H9 (cell line): ENCODE measurements around the gene NRG3. TPM values are rescaled to one million over a fixed set of nuclear protein-coding genes. Genes with fewer than 3 reads are reported as not detected.

Experiments used
- DNase-seq: peaks from one replicate; pipeline ENCODE4 v3.0.0-alpha.2; 2017
- H2AFZ ChIP-seq: one replicate; pipeline ENCODE4 v1.6.1; 2013; ENCODE audit warnings: mild to moderate bottlenecking, low read length, control low read depth, moderate library complexity
- H2AK5ac ChIP-seq: 2 replicates; pipeline ENCODE4 v1.6.1; 2013; ENCODE audit warnings: low read length, control low read depth, mixed read lengths; ENCODE audit not compliant: insufficient read length
- H2BK120ac ChIP-seq: one replicate; pipeline ENCODE4 v1.6.1; 2013; ENCODE audit warnings: low read depth, mild to moderate bottlenecking, low read length, control low read depth, inconsistent platforms; ENCODE audit not compliant: poor library complexity, severe bottlenecking
- H2BK12ac ChIP-seq: 2 replicates; pipeline ENCODE4 v1.6.1; 2013; ENCODE audit warnings: low read length, control low read depth, mixed read lengths, low read depth; ENCODE audit not compliant: insufficient read length
- H2BK15ac ChIP-seq: 2 replicates; pipeline ENCODE4 v1.6.1; 2013; ENCODE audit warnings: low read depth, low read length, control low read depth
- H2BK20ac ChIP-seq: one replicate; pipeline ENCODE4 v1.6.1; 2013; ENCODE audit warnings: low read depth, mild to moderate bottlenecking, low read length, control low read depth, inconsistent platforms; ENCODE audit not compliant: poor library complexity, severe bottlenecking
- H2BK5ac ChIP-seq: 2 replicates; pipeline ENCODE4 v1.6.1; 2013; ENCODE audit warnings: low read length, control low read depth, mixed read lengths; ENCODE audit not compliant: insufficient read length
- H3K14ac ChIP-seq: 2 replicates; pipeline ENCODE4 v1.6.1; 2013; ENCODE audit warnings: low read length, control low read depth; ENCODE audit not compliant: insufficient read depth
- H3K18ac ChIP-seq: 2 replicates; pipeline ENCODE4 v1.6.1; 2013; ENCODE audit warnings: low read depth, mild to moderate bottlenecking, mixed read lengths, low read length, control low read depth; ENCODE audit not compliant: insufficient read length
- H3K23ac ChIP-seq: 2 replicates; pipeline ENCODE4 v1.6.1; 2013; ENCODE audit warnings: low read length, control low read depth, mixed read lengths, low read depth; ENCODE audit not compliant: insufficient read length
- H3K23me2 ChIP-seq: 2 replicates; pipeline ENCODE4 v1.6.1; 2013; ENCODE audit warnings: low read depth, mild to moderate bottlenecking, mixed read lengths, low read length, control low read depth; ENCODE audit not compliant: insufficient read length, poor library complexity, severe bottlenecking
- H3K27ac ChIP-seq: 2 replicates; pipeline ENCODE4 v1.5.1; 2013; ENCODE audit warnings: low read length, control low read depth, mixed read lengths, low read depth; ENCODE audit not compliant: insufficient read length
- H3K27me3 ChIP-seq: 2 replicates; pipeline ENCODE4 v1.6.1; 2013; ENCODE audit warnings: low read length, control low read depth, inconsistent platforms; ENCODE audit not compliant: insufficient read depth
- H3K4ac ChIP-seq: 2 replicates; pipeline ENCODE4 v1.6.1; 2013; ENCODE audit warnings: low read depth, mild to moderate bottlenecking, control low read depth, inconsistent platforms, low read length, moderate library complexity
- H3K4me1 ChIP-seq: 2 replicates; pipeline ENCODE4 v1.6.1; 2013; ENCODE audit warnings: low read length, control low read depth, inconsistent platforms; ENCODE audit not compliant: insufficient read depth
- H3K4me2 ChIP-seq: 2 replicates; pipeline ENCODE4 v1.6.1; 2013; ENCODE audit warnings: low read length, control low read depth, mixed read lengths; ENCODE audit not compliant: insufficient read length, insufficient read depth
- H3K56ac ChIP-seq: 2 replicates; pipeline ENCODE4 v1.6.1; 2013; ENCODE audit warnings: low read depth, mild to moderate bottlenecking, mixed read lengths, low read length, control low read depth; ENCODE audit not compliant: insufficient read length
- H3K79me1 ChIP-seq: 2 replicates; pipeline ENCODE4 v1.6.1; 2013; ENCODE audit warnings: low read depth, mild to moderate bottlenecking, moderate library complexity, low read length, control low read depth, inconsistent platforms; ENCODE audit not compliant: insufficient read depth, poor library complexity, severe bottlenecking
- H3K79me2 ChIP-seq: 2 replicates; pipeline ENCODE4 v1.6.1; 2013; ENCODE audit warnings: low read length, control low read depth, inconsistent platforms; ENCODE audit not compliant: insufficient read depth
- H3K9ac ChIP-seq: 2 replicates; pipeline ENCODE4 v1.6.1; 2013; ENCODE audit warnings: low read length, control low read depth, mixed read lengths; ENCODE audit not compliant: insufficient read length; ENCODE audit errors: extremely low read depth
- H3K9me3 ChIP-seq: one replicate; pipeline ENCODE4 v1.6.1; 2013; ENCODE audit warnings: low read depth, low read length, inconsistent platforms; ENCODE audit not compliant: control insufficient read depth
- H3T11ph ChIP-seq: one replicate; pipeline ENCODE4 v1.6.1; 2013; ENCODE audit warnings: mild to moderate bottlenecking, low read length, control low read depth, inconsistent platforms
- H4K20me1 ChIP-seq: one replicate; pipeline ENCODE4 v1.6.1; 2013; ENCODE audit not compliant: control insufficient read depth, insufficient read length, insufficient read depth
- H4K5ac ChIP-seq: 2 replicates; pipeline ENCODE4 v1.6.1; 2013; ENCODE audit warnings: low read depth, mild to moderate bottlenecking, mixed read lengths, low read length, control low read depth; ENCODE audit not compliant: insufficient read length
- H4K8ac ChIP-seq: replicated peaks from 2 replicates; pipeline ENCODE4 v1.6.1; 2013; ENCODE audit warnings: low read length, control low read depth, mixed read lengths, low read depth; ENCODE audit not compliant: insufficient read length
- H4K91ac ChIP-seq: 2 replicates; pipeline ENCODE4 v1.6.1; 2013; ENCODE audit warnings: low read depth, mild to moderate bottlenecking, moderate library complexity, mixed read lengths, low read length, control low read depth; ENCODE audit not compliant: insufficient read length
- H3K27ac Mint-ChIP-seq, 3 experiments: 2 replicates in 2 of 3; 3 replicates in 1 of 3; pipeline ENCODE4 v1.8.0; 2020 to 2021; ENCODE audit warnings: mixed read lengths in 3 of 3, mild to moderate bottlenecking in 1 of 3, moderate library complexity in 1 of 3
- H3K27me3 Mint-ChIP-seq: 2 replicates; pipeline ENCODE4 v1.8.0; 2021; ENCODE audit warnings: low read depth, mild to moderate bottlenecking, moderate library complexity, mixed read lengths
- H3K36me3 Mint-ChIP-seq, 3 experiments: 2 replicates in 2 of 3; 3 replicates in 1 of 3; pipeline ENCODE4 v1.8.0; 2020 to 2021; ENCODE audit warnings: low read depth in 3 of 3, mixed read lengths in 3 of 3; ENCODE audit not compliant: insufficient read depth in 1 of 3
- H3K4me1 Mint-ChIP-seq, 2 experiments: 2 replicates each; pipeline ENCODE4 v1.8.0; 2020; ENCODE audit warnings: mixed read lengths in 2 of 2
- H3K4me3 Mint-ChIP-seq, 2 experiments: 2 replicates in 1 of 2; 3 replicates in 1 of 2; pipeline ENCODE4 v1.8.0; 2020 to 2021; ENCODE audit warnings: mild to moderate bottlenecking in 2 of 2, mixed read lengths in 2 of 2, moderate library complexity in 1 of 2
- H3K9me3 Mint-ChIP-seq, 2 experiments: 2 replicates in 1 of 2; 3 replicates in 1 of 2; pipeline ENCODE4 v1.8.0; 2020; ENCODE audit warnings: mild to moderate bottlenecking in 2 of 2, mixed read lengths in 2 of 2, moderate library complexity in 1 of 2
- WGBS: extraction: QIAGEN DNeasy Blood & Tissue Kit; methylation state at CpG from one replicate; pipeline ENCODE4 v1.1.7; 2013; ENCODE audit warnings: missing lambda C conversion rate, low lambda C conversion rate, mixed read lengths; ENCODE audit not compliant: insufficient read length; ENCODE audit errors: extremely low coverage; 5-methylcytosine and 5-hydroxymethylcytosine counted together
- total RNA-seq: library from RNA; stranded (reverse); gene quantifications from 2 replicates; pipeline ENCODE4 v1.2.1, GENCODE V29; 2021
- TF ChIP-seq, protein P1 (sequence below): fragments of 200-600 bp; sonication (generic); conservative IDR thresholded peaks from 3 replicates; pipeline ENCODE4 v1.8.0; 2021; ENCODE audit warnings: antibody characterized with exemption, mild to moderate bottlenecking

NRG3 gene
- total RNA-seq, 1 experiment from 2014 or later: 1.6 TPM

- Histone ChIP-seq H3K56ac (no peak overlapping the region), H3K14ac (no peak overlapping the region), H4K8ac (no peak overlapping the region), H2AK5ac (no peak overlapping the region), H3K9ac (no peak overlapping the region), H2BK5ac (no peak overlapping the region), H3K79me2 (no peaks in the 10 kb centered on the region), H4K91ac (no peak overlapping the region), H3K23me2 (no peaks in the 10 kb centered on the region), H2BK120ac (no peak overlapping the region), H3K4ac (no peak overlapping the region), H3K4me2 (no peak overlapping the region), H3K27ac (no peak overlapping the region), H2BK20ac (no peak overlapping the region), H3K27me3 (no peaks in the 10 kb centered on the region), H2BK12ac (no peak overlapping the region), H3K23ac (no peak overlapping the region), H3K4me1 (no peaks in the 10 kb centered on the region), H4K5ac (no peak overlapping the region), H3T11ph (no peak overlapping the region), H3K9me3 (no peaks in the 10 kb centered on the region), H3K18ac (no peak overlapping the region), H3K79me1 (no peaks in the 10 kb centered on the region), H2BK15ac (no peak overlapping the region), H2AFZ (no peak overlapping the region), H4K20me1 (no peaks in the 10 kb centered on the region)
- H3K4me3 Mint-ChIP-seq: no peak overlapping the region
- H3K36me3 Mint-ChIP-seq: no peaks in the 10 kb centered on the region
- no peaks in the 10 kb centered on the region for H3K27me3 Mint-ChIP-seq
- H3K4me1 Mint-ChIP-seq: no peaks in the 10 kb centered on the region; a peak in 1 of 4 replicates
- no peaks in the 10 kb centered on the region for H3K9me3 Mint-ChIP-seq
- WGBS: no CpG with 5 or more reads among the region's 3 CpGs
- H3K27ac Mint-ChIP-seq: no peak overlapping the region
- no peak for DNase-seq
- TF ChIP-seq, protein P1, sequence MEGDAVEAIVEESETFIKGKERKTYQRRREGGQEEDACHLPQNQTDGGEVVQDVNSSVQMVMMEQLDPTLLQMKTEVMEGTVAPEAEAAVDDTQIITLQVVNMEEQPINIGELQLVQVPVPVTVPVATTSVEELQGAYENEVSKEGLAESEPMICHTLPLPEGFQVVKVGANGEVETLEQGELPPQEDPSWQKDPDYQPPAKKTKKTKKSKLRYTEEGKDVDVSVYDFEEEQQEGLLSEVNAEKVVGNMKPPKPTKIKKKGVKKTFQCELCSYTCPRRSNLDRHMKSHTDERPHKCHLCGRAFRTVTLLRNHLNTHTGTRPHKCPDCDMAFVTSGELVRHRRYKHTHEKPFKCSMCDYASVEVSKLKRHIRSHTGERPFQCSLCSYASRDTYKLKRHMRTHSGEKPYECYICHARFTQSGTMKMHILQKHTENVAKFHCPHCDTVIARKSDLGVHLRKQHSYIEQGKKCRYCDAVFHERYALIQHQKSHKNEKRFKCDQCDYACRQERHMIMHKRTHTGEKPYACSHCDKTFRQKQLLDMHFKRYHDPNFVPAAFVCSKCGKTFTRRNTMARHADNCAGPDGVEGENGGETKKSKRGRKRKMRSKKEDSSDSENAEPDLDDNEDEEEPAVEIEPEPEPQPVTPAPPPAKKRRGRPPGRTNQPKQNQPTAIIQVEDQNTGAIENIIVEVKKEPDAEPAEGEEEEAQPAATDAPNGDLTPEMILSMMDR: no peak
Measured at GRCh38 chr10:82505009-82505408, 630.0 kb downstream of the NRG3 start.
